Stimulated activated memory B cell treated with anti-CD40 and anti-IgM and Interleukin-4, amounts not matched to agents 10 μg/mL and 1 μg/mL and 100 μg/mL, for 72 hours (primary cell): Measurements from ENCODE around the gene LCE3B.
"Not testable (repeated sequence)": the region's sequence is repeated elsewhere in the genome, so short reads cannot be mapped to it uniquely, and the experiment has no call there.

Experiments
- ATAC-seq: fragments of 150-1000 bp; cut with Tn5 transposase; 2 replicates; pipeline ENCODE4 v1.10.0; 2021
- H3K27ac Mint-ChIP-seq: one replicate; pipeline ENCODE4 v1.8.0; 2022; ENCODE audit warnings: mild to moderate bottlenecking, mixed read lengths
- H3K27me3 Mint-ChIP-seq: one replicate; pipeline ENCODE4 v1.8.0; 2022; ENCODE audit warnings: mixed read lengths
- H3K36me3 Mint-ChIP-seq: one replicate; pipeline ENCODE4 v1.8.0; 2022; ENCODE audit warnings: mixed read lengths
- H3K4me1 Mint-ChIP-seq: one replicate; pipeline ENCODE4 v1.8.0; 2022; ENCODE audit warnings: mixed read lengths
- H3K4me3 Mint-ChIP-seq: one replicate; pipeline ENCODE4 v1.8.0; 2022; ENCODE audit warnings: mild to moderate bottlenecking, moderate library complexity, mixed read lengths
- H3K9me3 Mint-ChIP-seq: one replicate; pipeline ENCODE4 v1.8.0; 2022; ENCODE audit warnings: mixed read lengths

Gene LCE3B

GRCh38 chr1:152613511-152613910, at the start of gene LCE3B:
Gene LCE3B (plus strand): TSS chr1:152613811. CDS start chr1:152613811, 0 bp downstream.
- Mint-ChIP-seq H3K27me3 (peaks cover 10% of the 10 kb centered on the region), H3K27ac (no peak within 1 kb of the TSS), H3K4me1 (no peaks in the 10 kb centered on the region), H3K4me3 (no peak within 1 kb of the TSS), H3K9me3 (peaks cover 5% of the 10 kb centered on the region), H3K36me3 (no peaks in the 10 kb centered on the region)
- no peak for ATAC-seq

GRCh38 chr1:152565115-152565514, 48.5 kb upstream of the LCE3B start:
- H3K27ac Mint-ChIP-seq = no peak overlapping the region

GRCh38 chr1:152565535-152566215, 47.9 kb upstream of the LCE3B start:
- H3K27ac Mint-ChIP-seq = no peak overlapping the region
- peaks cover 9% of the 10 kb centered on the region for H3K9me3 Mint-ChIP-seq
- no peaks in the 10 kb centered on the region for H3K4me1 Mint-ChIP-seq
- ATAC-seq = peak; percentile 12
- H3K4me3 Mint-ChIP-seq = no peak overlapping the region
- peaks cover 10% of the 10 kb centered on the region for H3K27me3 Mint-ChIP-seq
- no peaks in the 10 kb centered on the region for H3K36me3 Mint-ChIP-seq

More at GRCh38 chr1:152565115-152565514, 48.5 kb upstream of the LCE3B start:
- Mint-ChIP-seq H3K4me1 (no peaks in the 10 kb centered on the region), H3K27me3 (peaks cover 10% of the 10 kb centered on the region), H3K9me3 (peaks cover 9% of the 10 kb centered on the region), H3K36me3 (no peaks in the 10 kb centered on the region), H3K4me3 (no peak overlapping the region)
- ATAC-seq = no peak

GRCh38 chr1:152566681-152567080, 46.9 kb upstream of the LCE3B start, which contains the start of gene LCE3E:
Gene LCE3E (minus strand): TSS chr1:152566780. CDS start chr1:152566208, 572 bp downstream.
- Mint-ChIP-seq H3K27me3 (peaks cover 19% of the 10 kb centered on the region), H3K27ac (no peak within 1 kb of the TSS), H3K9me3 (peaks cover 9% of the 10 kb centered on the region), H3K36me3 (no peaks in the 10 kb centered on the region), H3K4me1 (no peaks in the 10 kb centered on the region), H3K4me3 (no peak within 1 kb of the TSS)
- ATAC-seq = no peak

GRCh38 chr1:152577168-152577567, 36.4 kb upstream of the LCE3B start:
- ATAC-seq = peak; percentile 47
- Mint-ChIP-seq H3K27ac (no peak overlapping the region), H3K9me3 (no peaks in the 10 kb centered on the region), H3K36me3 (no peaks in the 10 kb centered on the region), H3K4me3 (no peak overlapping the region), H3K4me1 (no peaks in the 10 kb centered on the region), H3K27me3 (peaks cover 52% of the 10 kb centered on the region)

GRCh38 chr1:152579526-152579925, 34.1 kb upstream of the LCE3B start:
- H3K36me3 Mint-ChIP-seq, H3K9me3 Mint-ChIP-seq, H3K27ac Mint-ChIP-seq, ATAC-seq, H3K4me3 Mint-ChIP-seq, H3K4me1 Mint-ChIP-seq: not testable (repeated sequence)
- H3K27me3 Mint-ChIP-seq = peaks cover 30% of the 10 kb centered on the region

- no peak within 1 kb of the TSS for H3K27ac Mint-ChIP-seq
- no peaks in the 10 kb centered on the region for H3K4me1 Mint-ChIP-seq
- no peaks in the 10 kb centered on the region for H3K36me3 Mint-ChIP-seq
- H3K27me3 Mint-ChIP-seq = peaks cover 23% of the 10 kb centered on the region
- no peak for ATAC-seq
- H3K4me3 Mint-ChIP-seq = no peak within 1 kb of the TSS
- no peaks in the 10 kb centered on the region for H3K9me3 Mint-ChIP-seq
These were observed 33.2 kb upstream of the LCE3B start, which contains the start of gene LCE3D for GRCh38 chr1:152580433-152580832. Gene LCE3D (minus strand): TSS chr1:152580516. CDS start chr1:152579936, 580 bp downstream.

- Mint-ChIP-seq H3K4me3 (no peak overlapping the region), H3K9me3 (no peaks in the 10 kb centered on the region), H3K4me1 (no peaks in the 10 kb centered on the region), H3K36me3 (no peaks in the 10 kb centered on the region), H3K27me3 (peaks cover 31% of the 10 kb centered on the region), H3K27ac (no peak overlapping the region)
- ATAC-seq = no peak
These were observed 31.0 kb upstream of the LCE3B start for GRCh38 chr1:152582647-152583046.

- no peaks in the 10 kb centered on the region for H3K4me1 Mint-ChIP-seq
- H3K9me3 Mint-ChIP-seq = peaks cover 3% of the 10 kb centered on the region
- no peaks in the 10 kb centered on the region for H3K36me3 Mint-ChIP-seq
- H3K27ac Mint-ChIP-seq = no peak overlapping the region
- ATAC-seq = no peak
- no peak overlapping the region for H3K4me3 Mint-ChIP-seq
- peaks cover 9% of the 10 kb centered on the region for H3K27me3 Mint-ChIP-seq
These were observed 28.0 kb upstream of the LCE3B start for GRCh38 chr1:152585586-152585985.

GRCh38 chr1:152596986-152597385, 16.6 kb upstream of the LCE3B start:
- Mint-ChIP-seq H3K4me3 (no peak overlapping the region), H3K36me3 (no peaks in the 10 kb centered on the region), H3K27ac (no peak overlapping the region), H3K9me3 (peaks cover 6% of the 10 kb centered on the region), H3K4me1 (no peaks in the 10 kb centered on the region), H3K27me3 (no peaks in the 10 kb centered on the region)
- no peak for ATAC-seq

GRCh38 chr1:152599934-152600333, 13.7 kb upstream of the LCE3B start, which contains the start of gene LCE3C:
Gene LCE3C (plus strand): TSS chr1:152600234. CDS start chr1:152600732, 498 bp downstream.
- Mint-ChIP-seq H3K36me3 (no peaks in the 10 kb centered on the region), H3K27ac (no peak within 1 kb of the TSS), H3K9me3 (peaks cover 3% of the 10 kb centered on the region), H3K4me3 (no peak within 1 kb of the TSS), H3K4me1 (no peaks in the 10 kb centered on the region), H3K27me3 (no peaks in the 10 kb centered on the region)
- ATAC-seq = no peak

- H3K4me1 Mint-ChIP-seq = no peaks in the 10 kb centered on the region
- ATAC-seq = no peak
These were observed 8.4 kb downstream of the LCE3B start for GRCh38 chr1:152621993-152622392.

GRCh38 chr1:152622803-152623202, 9.2 kb downstream of the LCE3B start, which contains the start of gene LCE3A:
Gene LCE3A (minus strand): TSS chr1:152623103. CDS start chr1:152623103, 0 bp downstream.
- no peaks in the 10 kb centered on the region for H3K36me3 Mint-ChIP-seq
- no peak within 1 kb of the TSS for H3K27ac Mint-ChIP-seq
- no peaks in the 10 kb centered on the region for H3K4me1 Mint-ChIP-seq
- H3K9me3 Mint-ChIP-seq = peaks cover 14% of the 10 kb centered on the region
- no peak within 1 kb of the TSS for H3K4me3 Mint-ChIP-seq
- no peak for ATAC-seq
- peaks cover 37% of the 10 kb centered on the region for H3K27me3 Mint-ChIP-seq

More at GRCh38 chr1:152621993-152622392, 8.4 kb downstream of the LCE3B start:
- Mint-ChIP-seq H3K27me3 (peaks cover 33% of the 10 kb centered on the region), H3K27ac (no peak overlapping the region), H3K4me3 (no peak overlapping the region), H3K36me3 (no peaks in the 10 kb centered on the region), H3K9me3 (peaks cover 17% of the 10 kb centered on the region)

- peak; percentile 28 for ATAC-seq
- H3K27ac Mint-ChIP-seq = no peak overlapping the region
- peaks cover 42% of the 10 kb centered on the region for H3K27me3 Mint-ChIP-seq
- no peaks in the 10 kb centered on the region for H3K4me1 Mint-ChIP-seq
- no peaks in the 10 kb centered on the region for H3K36me3 Mint-ChIP-seq
- H3K9me3 Mint-ChIP-seq = peaks cover 14% of the 10 kb centered on the region
- H3K4me3 Mint-ChIP-seq = no peak overlapping the region
These were observed 9.7 kb downstream of the LCE3B start for GRCh38 chr1:152623203-152623844.

- no peak overlapping the region for H3K4me3 Mint-ChIP-seq
- no peak overlapping the region for H3K27ac Mint-ChIP-seq
- H3K36me3 Mint-ChIP-seq = no peaks in the 10 kb centered on the region
- no peak for ATAC-seq
- peaks cover 66% of the 10 kb centered on the region for H3K27me3 Mint-ChIP-seq
- H3K9me3 Mint-ChIP-seq = no peaks in the 10 kb centered on the region
- no peaks in the 10 kb centered on the region for H3K4me1 Mint-ChIP-seq
These were observed 13.1 kb downstream of the LCE3B start for GRCh38 chr1:152626744-152627143.

- peaks cover 7% of the 10 kb centered on the region for H3K9me3 Mint-ChIP-seq
These were observed 17.0 kb downstream of the LCE3B start for GRCh38 chr1:152630596-152630995.

More at GRCh38 chr1:152630596-152630995, 17.0 kb downstream of the LCE3B start:
- H3K4me1 Mint-ChIP-seq = no peaks in the 10 kb centered on the region
- H3K4me3 Mint-ChIP-seq = no peak overlapping the region
- no peak for ATAC-seq
- no peak overlapping the region for H3K27ac Mint-ChIP-seq
- no peaks in the 10 kb centered on the region for H3K36me3 Mint-ChIP-seq
- H3K27me3 Mint-ChIP-seq = peaks cover 59% of the 10 kb centered on the region
